ENCODE data around the gene SVOP. TPM values are rescaled to one million over a fixed set of nuclear protein-coding genes. Genes with fewer than 3 reads are reported as not detected.
"Not testable (repeated sequence)": the region's sequence is repeated elsewhere in the genome, so short reads cannot be mapped to it uniquely, and the experiment has no call there.

The SVOP gene
- 0.06 and 0.07 TPM in 2 replicates for total RNA-seq (2014; rRNA removed; shearing (Covaris generic))
- polyA plus RNA-seq (2015; cell fraction: cytosol; rRNA removed) = 0.01 TPM in 1 of 2 replicates, not detected in the other
- polyA plus RNA-seq (2015; cell fraction: nucleus; rRNA removed) = not detected in 2 replicates

- DNase-seq (ENCODE audit: low read depth) = peak; percentile 73
These were observed at the start of gene SVOP for GRCh38 chr12:109020796-109021380. TSS of gene SVOP (minus strand) at chr12:109021068. CDS start at chr12:109020868, 200 bp downstream.

GRCh38 chr12:109069307-109070271 lies 48.7 kb upstream of the SVOP start:
- no peak for DNase-seq (ENCODE audit: low read depth)

DNA sequence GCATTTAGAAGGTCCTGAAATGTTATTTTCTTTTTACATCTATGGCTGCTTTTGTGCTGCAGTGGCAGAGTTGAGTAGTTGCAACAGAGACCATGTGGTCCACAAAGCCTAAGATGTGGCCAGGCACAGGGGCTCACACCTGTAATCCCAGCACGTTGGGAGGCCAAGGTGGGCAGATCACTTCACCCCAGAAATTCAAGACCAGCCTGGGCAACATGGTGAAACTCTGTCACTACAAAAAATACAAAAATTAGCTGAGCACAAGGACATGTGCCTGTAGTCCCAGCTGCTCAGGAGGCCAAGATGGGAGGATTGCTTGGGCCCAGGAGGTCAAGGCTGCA lies 45.0 kb upstream of the SVOP start:
- no peak for DNase-seq (ENCODE audit: low read depth)

DNA sequence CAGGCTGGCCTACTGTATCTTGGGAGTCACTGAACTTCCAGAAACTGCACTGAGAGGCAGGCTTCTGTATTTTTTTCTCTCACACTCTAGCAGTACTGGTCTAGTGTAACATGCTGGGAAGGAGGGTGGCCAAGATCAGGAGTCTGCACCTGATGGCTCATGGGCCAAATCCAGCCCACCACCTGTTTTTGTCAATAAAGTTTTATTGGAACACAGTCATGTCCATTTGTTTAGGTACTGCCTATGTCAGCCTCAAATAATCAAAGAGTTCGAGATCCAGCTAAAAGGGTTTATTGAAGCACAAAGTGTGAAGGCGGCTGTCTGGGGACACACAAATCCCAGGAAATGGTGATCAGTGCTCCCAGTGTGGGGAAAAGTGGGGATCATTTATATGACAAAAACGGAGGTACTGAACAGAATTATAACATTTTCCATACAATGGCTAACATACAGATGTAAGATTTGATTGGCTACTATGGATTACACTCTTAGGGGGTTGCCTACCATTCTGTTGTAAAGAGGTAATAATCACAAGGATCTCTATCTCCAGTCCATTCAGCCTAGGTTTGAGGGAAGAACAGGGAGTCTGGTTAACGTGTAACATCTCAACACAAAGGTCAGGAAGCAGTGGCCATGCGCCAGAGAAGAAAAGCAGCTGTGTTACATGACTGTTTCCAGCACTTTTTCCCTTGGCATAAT lies 44.4 kb upstream of the SVOP start:
- no peak for DNase-seq (ENCODE audit: low read depth)

DNA sequence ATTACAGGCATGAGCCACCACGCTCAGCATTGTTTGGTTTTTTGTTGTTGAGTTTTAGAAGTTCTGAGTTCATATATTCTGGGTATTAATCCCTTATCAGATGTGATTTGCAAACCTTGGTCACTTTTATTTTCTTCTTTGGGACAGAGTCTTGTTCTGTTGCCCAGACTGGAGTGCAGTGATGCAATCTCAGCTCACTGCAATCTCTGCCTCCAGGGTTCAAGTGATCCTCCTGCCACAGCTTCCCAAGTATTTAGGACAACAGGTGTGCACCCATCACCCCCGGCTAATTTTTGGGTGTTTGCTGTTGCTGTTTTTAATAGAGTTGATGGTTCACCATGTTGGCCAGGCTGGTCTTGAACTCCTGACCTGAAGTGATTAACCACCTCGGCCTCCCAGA lies 43.3 kb upstream of the SVOP start:
- DNase-seq (ENCODE audit: low read depth) = no peak

DNA sequence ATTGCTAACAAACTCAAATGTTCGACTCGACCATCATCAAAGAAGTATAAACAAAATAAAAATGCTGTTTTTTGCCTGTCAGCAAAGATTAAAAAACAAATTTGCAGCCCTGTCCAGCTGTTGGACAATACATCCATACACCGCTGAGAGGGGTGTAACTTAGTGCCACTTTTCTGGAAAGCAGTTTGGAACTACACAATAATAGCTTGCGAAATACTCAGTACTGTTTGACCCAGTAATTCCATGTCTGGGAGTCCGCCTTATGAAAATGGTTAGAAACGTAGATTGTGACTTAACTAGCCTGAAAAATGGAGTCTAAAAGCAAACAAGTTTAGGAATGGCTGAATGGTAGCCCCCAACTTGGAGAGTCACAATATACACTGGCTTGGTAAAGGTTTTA lies 37.9 kb upstream of the SVOP start:
- no peak for DNase-seq (ENCODE audit: low read depth)

GRCh38 chr12:109057376-109057775 lies 36.5 kb upstream of the SVOP start:
- no peak for DNase-seq (ENCODE audit: low read depth)

DNA sequence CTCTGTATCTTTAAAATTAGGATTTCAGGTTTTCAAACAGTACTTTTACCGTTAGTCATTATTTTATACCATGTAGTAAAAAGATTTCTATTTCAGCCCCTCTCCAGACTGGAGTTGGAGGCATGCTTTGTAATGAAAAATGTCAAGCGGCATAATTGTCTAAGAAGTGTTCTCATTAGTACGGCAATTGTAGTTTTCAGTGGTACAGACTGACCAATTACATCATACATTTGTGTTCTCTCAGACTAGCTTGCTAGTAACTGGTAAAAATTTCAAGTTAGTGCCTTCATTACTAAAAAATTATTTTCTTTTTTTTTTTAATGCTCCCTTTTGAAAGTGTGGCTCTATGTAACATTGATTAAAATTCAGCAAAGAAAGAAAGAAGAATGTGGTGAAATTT lies 36.0 kb upstream of the SVOP start:
- DNase-seq (ENCODE audit: low read depth) = no peak

DNA sequence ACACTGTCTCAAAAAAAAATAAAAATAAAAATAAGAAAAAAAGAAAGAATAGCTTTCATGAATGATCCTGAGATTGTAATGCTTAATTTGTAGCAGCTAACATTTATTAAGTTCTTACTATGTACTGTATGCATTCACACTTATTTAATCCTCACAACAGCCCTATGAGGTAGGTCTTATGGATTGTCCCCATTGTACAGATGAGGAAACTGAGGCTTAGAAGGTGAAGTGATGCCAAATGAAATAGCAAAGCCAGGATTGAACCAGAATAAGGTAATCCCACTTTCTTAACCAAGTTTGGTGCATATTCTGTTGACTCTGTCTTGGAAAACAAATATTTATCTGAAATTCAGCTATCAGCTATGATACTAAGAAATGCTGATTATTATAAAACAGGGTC lies 33.7 kb upstream of the SVOP start:
- DNase-seq (ENCODE audit: low read depth) = no peak

GRCh38 chr12:109054124-109054513 lies 33.3 kb upstream of the SVOP start:
- not testable (repeated sequence) for DNase-seq (ENCODE audit: low read depth)

DNA sequence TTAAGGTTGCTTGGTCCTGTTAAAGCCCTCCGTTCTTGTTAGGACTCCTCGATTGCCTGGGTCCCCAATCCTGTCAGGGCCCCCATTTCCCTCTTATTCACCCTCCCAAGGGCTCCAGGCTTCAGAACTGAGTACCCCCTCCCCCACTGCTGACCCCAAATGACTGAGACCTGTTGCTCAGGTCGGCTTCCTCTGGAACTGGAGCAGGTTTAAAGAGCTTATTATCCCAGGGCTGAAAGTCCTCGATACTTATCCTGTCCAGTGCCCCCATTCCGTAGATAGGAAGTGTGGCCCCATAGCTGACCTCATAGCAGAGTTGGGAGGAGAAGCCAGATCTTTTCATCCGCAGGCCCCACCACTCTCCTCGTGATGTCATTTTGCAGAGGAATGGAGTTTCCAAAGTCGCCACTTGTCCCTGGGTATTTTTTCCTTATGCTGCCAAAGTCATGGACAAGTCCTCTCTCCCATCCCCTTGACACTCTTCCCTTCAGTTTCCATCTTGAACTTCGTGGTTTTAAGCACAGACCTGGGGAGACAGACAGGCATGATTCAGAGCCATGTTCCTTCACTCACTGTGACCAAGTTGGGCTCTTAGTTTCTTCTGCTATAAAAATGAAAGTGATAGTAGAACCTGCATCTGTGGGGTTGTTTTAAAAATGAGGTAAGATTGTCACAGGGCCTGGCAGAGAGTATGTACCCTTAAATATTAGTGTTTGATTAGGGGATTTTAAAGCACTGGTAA lies 32.7 kb upstream of the SVOP start:
- DNase-seq (ENCODE audit: low read depth) = no peak

GRCh38 chr12:109052414-109053323 lies 31.8 kb upstream of the SVOP start, which contains the start of gene USP30:
TSS of gene USP30 (plus strand) at chr12:109052576. CDS start at chr12:109052679, 103 bp downstream.
- DNase-seq (ENCODE audit: low read depth) = peak; percentile 61

GRCh38 chr12:109052097-109052413 lies 31.2 kb upstream of the SVOP start:
- no peak for DNase-seq (ENCODE audit: low read depth)

GRCh38 chr12:109049794-109050193 lies 28.9 kb upstream of the SVOP start:
- DNase-seq (ENCODE audit: low read depth) = not testable (repeated sequence)

DNA sequence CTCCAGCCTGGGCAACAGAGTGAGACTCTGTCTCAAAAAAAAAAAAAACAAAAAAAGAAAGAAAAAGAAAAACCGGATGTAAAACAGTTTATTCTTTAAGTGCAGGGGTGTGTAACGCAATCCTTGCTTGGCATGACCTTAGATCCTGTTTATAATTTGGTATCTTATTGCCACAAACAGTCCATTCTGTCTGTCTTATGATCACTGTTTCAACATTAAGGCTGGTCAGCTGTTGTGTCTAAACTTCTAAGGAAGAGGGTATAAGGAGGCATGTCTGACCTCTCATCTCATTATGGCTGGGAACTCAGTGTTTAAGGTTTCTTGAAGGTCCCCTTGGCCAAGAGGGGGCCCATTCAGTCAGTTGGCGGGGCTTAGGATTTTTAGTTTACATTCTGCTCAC lies 27.8 kb upstream of the SVOP start:
- DNase-seq (ENCODE audit: low read depth) = not testable (repeated sequence)

- DNase-seq (ENCODE audit: low read depth) = peak; percentile 43
These were observed 26.4 kb upstream of the SVOP start for GRCh38 chr12:109047081-109047805.

DNA sequence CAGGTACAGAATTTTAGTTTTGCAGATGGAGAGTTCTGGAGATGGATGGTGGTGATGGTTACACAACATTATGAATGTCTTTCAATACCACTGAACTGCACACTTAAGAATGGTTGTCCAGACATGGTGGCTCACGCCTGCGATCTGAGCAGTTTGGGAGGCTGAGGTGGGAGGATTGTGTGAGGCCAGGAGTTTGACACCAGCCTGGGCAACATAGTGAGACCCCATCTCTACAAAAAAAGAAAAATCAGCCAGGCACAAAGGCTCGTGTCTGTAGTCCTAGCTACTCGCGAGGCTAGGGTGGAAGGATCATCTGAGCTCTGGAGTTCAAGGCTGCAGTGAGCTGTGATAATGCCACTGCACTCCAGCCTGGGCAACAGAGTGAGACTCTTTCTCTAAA lies 23.4 kb upstream of the SVOP start:
- DNase-seq (ENCODE audit: low read depth) = no peak

- DNase-seq (ENCODE audit: low read depth) = no peak
These were observed 16.1 kb upstream of the SVOP start for GRCh38 chr12:109036975-109037374.

Measured in HT1080 (cell line).